Measurements from ENCODE around the gene MAJIN.

- TF ChIP-seq CTCF (IDR thresholded peaks at IDR 0.05; ENCODE audit: low read depth, low read length) (no peak), EZH2phosphoT487 (IDR thresholded peaks at IDR 0.05; ENCODE audit: low read depth) (no peak)
Measured at GRCh38 chr11:64920124-64920523, 51.8 kb downstream of the MAJIN start.

Measured in OCI-LY3 (cell line).